GM12801 (cell line): ENCODE results near the gene ZNF584.

ENCODE experiments used
- TF ChIP-seq, protein P1 (sequence below): IDR thresholded peaks from one replicate; pipeline ENCODE4 v1.5.1; 2011; ENCODE audit warnings: control low read depth; ENCODE audit not compliant: insufficient read length; ENCODE audit errors: extremely low read depth

ZNF584 gene

DNA sequence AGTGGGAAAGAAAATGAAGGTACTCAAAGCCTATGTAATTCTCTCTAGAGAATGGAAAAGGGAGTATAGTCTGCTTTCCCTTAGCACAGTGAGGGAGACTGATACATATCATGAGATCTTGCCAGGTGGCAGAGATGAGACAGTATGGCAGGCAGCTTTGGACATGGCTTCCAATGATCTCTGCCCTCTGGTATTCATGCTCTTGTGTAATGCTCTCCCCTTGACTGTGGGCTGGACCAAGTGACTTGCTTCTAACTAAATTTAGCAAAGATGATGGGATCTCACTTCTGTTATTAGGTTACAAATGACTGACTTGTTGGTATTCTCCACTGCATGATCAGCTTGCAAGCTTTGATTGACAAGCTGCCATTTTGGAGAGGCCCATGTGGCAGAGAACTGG lies 21.3 kb downstream of the ZNF584 start:
- TF ChIP-seq, protein P1, sequence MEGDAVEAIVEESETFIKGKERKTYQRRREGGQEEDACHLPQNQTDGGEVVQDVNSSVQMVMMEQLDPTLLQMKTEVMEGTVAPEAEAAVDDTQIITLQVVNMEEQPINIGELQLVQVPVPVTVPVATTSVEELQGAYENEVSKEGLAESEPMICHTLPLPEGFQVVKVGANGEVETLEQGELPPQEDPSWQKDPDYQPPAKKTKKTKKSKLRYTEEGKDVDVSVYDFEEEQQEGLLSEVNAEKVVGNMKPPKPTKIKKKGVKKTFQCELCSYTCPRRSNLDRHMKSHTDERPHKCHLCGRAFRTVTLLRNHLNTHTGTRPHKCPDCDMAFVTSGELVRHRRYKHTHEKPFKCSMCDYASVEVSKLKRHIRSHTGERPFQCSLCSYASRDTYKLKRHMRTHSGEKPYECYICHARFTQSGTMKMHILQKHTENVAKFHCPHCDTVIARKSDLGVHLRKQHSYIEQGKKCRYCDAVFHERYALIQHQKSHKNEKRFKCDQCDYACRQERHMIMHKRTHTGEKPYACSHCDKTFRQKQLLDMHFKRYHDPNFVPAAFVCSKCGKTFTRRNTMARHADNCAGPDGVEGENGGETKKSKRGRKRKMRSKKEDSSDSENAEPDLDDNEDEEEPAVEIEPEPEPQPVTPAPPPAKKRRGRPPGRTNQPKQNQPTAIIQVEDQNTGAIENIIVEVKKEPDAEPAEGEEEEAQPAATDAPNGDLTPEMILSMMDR: no peak

DNA sequence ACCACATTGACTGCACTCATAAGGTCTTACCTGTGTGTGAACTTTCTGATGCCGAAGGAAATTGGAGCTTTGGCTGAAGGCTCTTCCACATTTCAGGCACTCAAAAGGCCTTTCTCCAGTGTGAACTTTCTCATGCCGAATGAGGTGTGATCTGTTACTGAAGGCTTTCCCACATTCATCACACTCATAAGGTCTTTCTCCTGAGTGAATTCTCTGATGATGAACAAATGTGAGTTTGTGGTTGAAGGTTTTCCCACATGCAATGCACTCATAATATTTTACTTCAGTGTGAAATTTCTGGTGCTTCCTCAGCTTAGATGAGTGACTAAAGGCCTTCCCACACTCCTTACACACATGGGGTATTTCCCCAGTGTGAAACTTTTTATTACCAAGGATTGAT lies 25.8 kb downstream of the ZNF584 start:
- TF ChIP-seq, protein P1: no peak

- TF ChIP-seq, protein P1: no peak
These were observed 31.4 kb downstream of the ZNF584 start, which contains the start of gene ZNF132 for GRCh38 chr19:58439576-58440554. Gene ZNF132, minus strand, starts transcription at chr19:58440153. Its CDS starts 332 bp downstream, at chr19:58439821.

GRCh38 chr19:58440556-58440955 lies 32.1 kb downstream of the ZNF584 start:
- TF ChIP-seq, protein P1: no peak

GRCh38 chr19:58450856-58451357 lies 42.5 kb downstream of the ZNF584 start:
- TF ChIP-seq, protein P1: no peak

DNA sequence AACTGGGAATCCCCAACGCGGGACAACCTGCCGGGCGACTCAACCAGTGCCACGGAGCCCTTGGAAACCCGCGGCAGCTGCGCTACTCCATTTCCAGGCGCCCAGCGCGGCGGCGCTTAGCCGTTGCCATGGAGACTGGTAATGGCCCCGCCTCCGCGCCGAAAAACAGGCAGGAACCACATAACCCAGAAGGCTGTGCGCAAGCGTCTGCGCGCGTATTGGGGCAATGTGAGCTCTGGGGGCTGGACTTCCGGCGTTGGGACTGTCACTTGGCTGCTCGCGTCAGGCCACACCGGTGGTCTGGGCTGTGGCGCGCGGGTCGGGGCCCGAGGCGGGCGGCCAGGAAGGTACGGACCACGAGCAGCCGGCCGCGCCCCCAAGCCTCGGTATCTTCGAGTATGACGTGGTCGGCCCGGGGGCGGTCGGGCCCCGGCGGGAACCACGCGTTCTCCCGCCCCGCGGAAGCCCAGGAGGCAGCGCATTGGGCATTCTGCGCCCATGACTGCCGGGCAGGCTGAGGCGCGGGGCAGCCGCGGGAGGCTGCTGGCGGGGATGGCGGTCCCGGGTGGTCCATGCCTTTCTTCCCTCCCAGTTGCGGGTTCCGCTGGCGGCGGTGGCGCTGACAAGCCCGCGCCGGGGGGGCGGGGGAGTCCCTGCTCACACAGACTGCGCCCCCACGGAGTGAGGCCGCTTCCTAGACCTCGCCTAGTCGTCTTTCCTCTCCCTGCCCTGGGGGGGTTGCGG lies 43.1 kb downstream of the ZNF584 start, which contains the start of gene ZNF324B:
Gene ZNF324B (plus strand): TSS at position 265 of the 744 bp plus-strand sequence. CDS start 2,080 bp downstream, outside the sequence.
- TF ChIP-seq, protein P1: no peak

GRCh38 chr19:58453743-58454142 lies 45.3 kb downstream of the ZNF584 start:
- TF ChIP-seq, protein P1: no peak
